ENCODE data around the gene TTC14.
"Not testable (repeated sequence)": the region's sequence is repeated elsewhere in the genome, so short reads cannot be mapped to it uniquely, and the experiment has no call there.

Gene TTC14

DNA sequence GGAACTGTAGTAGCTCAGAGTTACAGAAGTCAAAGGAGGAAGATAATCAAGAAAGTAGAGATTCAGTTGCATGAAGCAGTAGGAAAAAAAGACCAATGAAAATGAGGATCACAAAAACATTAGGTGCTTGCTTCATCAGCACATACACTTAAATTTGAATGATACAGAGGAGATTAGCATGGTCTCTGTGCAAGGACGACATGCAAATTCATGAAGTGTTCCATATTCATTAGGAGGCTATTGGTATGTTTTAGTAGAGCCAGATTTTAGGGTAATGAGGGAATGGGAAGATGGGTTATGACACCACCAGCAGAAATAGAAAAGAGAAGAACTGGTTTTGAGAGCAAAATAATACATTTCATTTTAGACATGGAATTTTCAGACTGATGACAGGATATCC is 21.0 kb upstream of the TTC14 start:
- no peak overlapping the region for H3K4me3 ChIP-seq (ENCODE audit: low read length)
- TF ChIP-seq, protein P1, sequence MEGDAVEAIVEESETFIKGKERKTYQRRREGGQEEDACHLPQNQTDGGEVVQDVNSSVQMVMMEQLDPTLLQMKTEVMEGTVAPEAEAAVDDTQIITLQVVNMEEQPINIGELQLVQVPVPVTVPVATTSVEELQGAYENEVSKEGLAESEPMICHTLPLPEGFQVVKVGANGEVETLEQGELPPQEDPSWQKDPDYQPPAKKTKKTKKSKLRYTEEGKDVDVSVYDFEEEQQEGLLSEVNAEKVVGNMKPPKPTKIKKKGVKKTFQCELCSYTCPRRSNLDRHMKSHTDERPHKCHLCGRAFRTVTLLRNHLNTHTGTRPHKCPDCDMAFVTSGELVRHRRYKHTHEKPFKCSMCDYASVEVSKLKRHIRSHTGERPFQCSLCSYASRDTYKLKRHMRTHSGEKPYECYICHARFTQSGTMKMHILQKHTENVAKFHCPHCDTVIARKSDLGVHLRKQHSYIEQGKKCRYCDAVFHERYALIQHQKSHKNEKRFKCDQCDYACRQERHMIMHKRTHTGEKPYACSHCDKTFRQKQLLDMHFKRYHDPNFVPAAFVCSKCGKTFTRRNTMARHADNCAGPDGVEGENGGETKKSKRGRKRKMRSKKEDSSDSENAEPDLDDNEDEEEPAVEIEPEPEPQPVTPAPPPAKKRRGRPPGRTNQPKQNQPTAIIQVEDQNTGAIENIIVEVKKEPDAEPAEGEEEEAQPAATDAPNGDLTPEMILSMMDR (IDR thresholded peaks at IDR 0.05; ENCODE audit: insufficient read depth, low read depth, low read length, missing control alignments), result no peak
- no peak for DNase-seq (ENCODE audit: low read depth)

DNA sequence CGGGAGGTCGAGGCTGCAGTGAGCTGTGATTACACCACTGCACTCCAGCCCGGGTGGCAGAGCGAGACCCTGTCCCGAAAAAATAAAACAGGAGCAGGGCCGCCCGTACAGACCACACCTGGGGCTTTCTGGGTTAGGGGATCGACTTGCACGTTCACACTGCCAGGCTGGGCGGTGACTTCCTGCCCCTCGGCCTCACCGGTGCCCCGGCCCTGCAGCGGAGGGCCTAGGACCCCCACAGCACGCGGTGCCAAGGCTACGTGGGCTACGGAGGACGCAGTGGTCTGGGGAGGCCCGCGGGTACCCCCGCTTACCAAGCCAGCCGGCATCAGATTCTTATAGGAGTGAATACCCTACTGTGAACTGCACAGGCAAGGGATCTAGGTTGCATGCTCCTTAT is 11.6 kb upstream of the TTC14 start:
- TF ChIP-seq, protein P1 (IDR thresholded peaks at IDR 0.05; ENCODE audit: insufficient read depth, low read depth, low read length, missing control alignments), result no peak
- no peak overlapping the region for H3K4me3 ChIP-seq (ENCODE audit: low read length)

DNA sequence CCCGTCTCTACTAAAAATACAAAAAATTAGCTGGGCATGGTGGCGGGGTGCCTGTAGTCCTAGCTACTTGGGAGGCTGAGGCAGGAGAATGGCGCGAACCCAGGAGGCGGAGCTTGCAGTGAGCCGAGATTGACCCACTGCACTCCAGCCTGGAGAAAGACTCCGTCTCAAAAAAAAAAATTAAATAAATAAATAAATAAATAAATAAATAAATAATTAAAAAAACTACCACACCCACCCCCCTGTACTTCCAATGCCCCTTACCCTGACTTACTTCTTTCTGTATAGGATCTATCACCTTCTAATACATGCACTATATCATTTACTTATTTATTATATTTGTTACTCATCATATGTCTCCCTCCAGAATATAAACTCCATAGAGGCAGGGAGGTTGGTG is 8.3 kb upstream of the TTC14 start:
- H3K4me3 ChIP-seq (ENCODE audit: low read length); DNase-seq (ENCODE audit: low read depth): not testable (repeated sequence)

More for the DNA sequence above, 11.6 kb upstream of the TTC14 start:
- DNase-seq (ENCODE audit: low read depth), result no peak

DNA sequence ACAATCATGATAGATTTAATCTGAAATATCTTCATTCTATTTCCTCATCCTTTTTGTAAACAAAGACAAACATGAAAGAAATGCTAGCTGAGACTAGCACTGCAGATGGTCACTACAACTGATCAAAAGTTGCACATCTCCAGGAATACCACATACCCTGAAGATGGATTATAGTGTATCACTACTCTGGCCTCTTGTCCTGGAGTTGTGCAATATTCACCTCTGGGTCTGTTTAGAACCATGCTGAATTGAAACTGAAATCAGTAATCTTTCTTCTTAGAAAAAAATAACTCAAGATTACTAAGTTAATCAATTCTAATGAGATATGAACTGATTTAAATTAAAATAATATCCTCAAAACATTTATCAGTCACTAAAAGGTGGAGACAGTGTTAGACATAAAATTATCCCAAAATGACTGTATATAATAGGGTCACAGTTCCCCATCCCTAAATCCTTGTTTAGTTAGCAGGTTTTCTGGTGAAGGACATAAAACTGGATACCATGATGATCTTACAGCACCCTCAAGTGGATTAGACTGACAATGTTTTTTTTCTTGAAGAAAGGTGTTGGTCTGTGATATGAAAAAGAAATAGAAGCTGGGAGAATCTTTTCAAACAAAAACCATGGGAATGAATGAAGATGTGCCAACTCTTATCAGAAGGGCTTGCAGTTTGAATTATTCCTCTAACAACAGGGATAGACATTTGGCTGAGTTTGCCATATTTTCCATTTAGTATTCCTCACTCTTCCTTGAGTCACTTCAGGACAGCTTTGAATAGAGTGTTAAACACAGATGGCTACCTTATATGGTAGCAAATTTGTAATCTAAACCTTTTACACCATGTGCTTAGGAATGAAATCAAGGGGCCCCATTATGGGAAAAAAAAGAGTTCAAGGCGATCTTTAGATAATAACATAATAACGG is 7.1 kb upstream of the TTC14 start:
- peak; percentile 69 for DNase-seq (ENCODE audit: low read depth)
- TF ChIP-seq, protein P1 (IDR thresholded peaks at IDR 0.05; ENCODE audit: insufficient read depth, low read depth, low read length, missing control alignments), result peak; percentile 61
- H3K4me3 ChIP-seq (ENCODE audit: low read length), result no peak overlapping the region

DNA sequence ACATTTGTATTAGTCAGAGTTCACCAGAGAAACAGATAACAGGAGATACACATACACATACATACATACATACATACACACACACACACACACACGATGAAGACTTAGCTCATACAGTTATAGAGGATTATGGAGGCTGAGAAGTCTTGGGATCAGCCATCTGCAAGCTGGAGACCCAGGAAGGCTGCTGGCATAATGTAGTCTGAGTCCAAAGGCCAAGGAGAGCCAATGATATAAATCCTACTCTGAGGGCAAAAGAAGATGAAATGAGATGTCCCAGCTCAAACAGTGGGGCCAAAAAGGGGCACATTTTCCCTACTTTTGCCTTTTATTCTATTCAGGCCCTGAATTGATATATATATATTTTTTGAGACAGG is 6.4 kb upstream of the TTC14 start:
- no peak overlapping the region for H3K4me3 ChIP-seq (ENCODE audit: low read length)
- TF ChIP-seq, protein P1 (IDR thresholded peaks at IDR 0.05; ENCODE audit: insufficient read depth, low read depth, low read length, missing control alignments), result no peak
- DNase-seq (ENCODE audit: low read depth), result no peak

DNA sequence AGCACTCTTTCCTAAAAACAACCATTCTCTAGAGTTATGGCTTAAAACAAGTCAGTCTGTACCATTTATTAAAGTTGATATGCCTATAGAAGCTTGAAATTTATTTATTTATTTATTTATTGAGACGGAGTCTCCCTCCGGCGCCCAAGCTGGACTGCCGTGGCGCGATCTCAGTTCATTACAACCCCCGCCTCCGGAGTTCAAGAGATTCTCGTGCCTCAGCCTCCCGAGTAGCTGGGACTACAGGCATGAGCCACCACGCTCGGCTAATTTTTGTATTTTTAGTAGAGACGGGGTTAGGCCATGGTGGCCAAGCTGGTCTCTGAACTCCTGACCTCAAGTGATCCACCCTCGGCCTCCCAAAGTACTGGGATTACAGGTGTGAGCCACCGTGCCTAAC is 1.5 kb upstream of the TTC14 start:
- no peak for DNase-seq (ENCODE audit: low read depth)
- TF ChIP-seq, protein P1 (IDR thresholded peaks at IDR 0.05; ENCODE audit: insufficient read depth, low read depth, low read length, missing control alignments), result no peak
- H3K4me3 ChIP-seq (ENCODE audit: low read length), result no peak overlapping the region

DNA sequence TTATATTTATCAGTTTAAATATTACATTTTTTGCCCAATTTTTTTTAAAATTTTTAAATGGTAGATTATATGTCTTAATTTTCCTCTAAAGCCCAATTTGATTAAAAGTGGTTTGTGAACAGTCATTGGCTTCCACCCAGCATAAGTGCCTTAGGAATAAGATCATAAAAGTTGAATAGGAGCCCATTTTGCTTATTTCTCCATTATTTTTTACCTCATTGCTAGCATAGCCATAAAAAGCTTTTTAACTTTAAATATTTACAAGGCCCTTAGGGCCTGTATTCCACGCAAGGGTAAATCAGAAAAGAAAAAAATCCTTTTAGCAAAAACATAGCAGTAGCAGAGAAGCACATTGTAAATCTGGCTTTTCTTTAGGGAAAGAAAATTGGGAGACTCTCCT is 9.0 kb downstream of the TTC14 start:
- DNase-seq (ENCODE audit: low read depth), result no peak
- H3K4me3 ChIP-seq (ENCODE audit: low read length), result no peak overlapping the region
- TF ChIP-seq, protein P1 (IDR thresholded peaks at IDR 0.05; ENCODE audit: insufficient read depth, low read depth, low read length, missing control alignments), result no peak
